ENCODE results near the gene OCSTAMP. TPM values are rescaled to one million over a fixed set of nuclear protein-coding genes. Genes with fewer than 3 reads are reported as not detected.

Gene OCSTAMP
- total RNA-seq, 1 experiment from 2014 or later = not detected

- H3K9me3 ChIP-seq (ENCODE audit: control insufficient read depth, insufficient read depth, low read depth, low read length) = no peaks in the 10 kb centered on the region
- no peak for TF ChIP-seq SIN3A (IDR thresholded peaks at IDR 0.05; ENCODE audit: borderline replicate concordance, insufficient read depth, low read depth, low read length)
- TF ChIP-seq TCF7L2 (IDR thresholded peaks at IDR 0.05; ENCODE audit: low read depth, low read length) = no peak
- TF ChIP-seq POLR2AphosphoS5 (IDR thresholded peaks at IDR 0.05; ENCODE audit: low read depth, low read length) = no peak
- no peak for TF ChIP-seq REST (IDR thresholded peaks at IDR 0.05; ENCODE audit: insufficient read depth in 1 of 2, low read depth in 2 of 2, low read length in 1 of 2)
- no peak for TF ChIP-seq CTCF (IDR thresholded peaks at IDR 0.05)
- in situ Hi-C loops (cut with HindIII; ENCODE audit: low pct_unique_long_range_greater_than_20kb, low sequenced_read_pairs) (no loop called here), intact Hi-C loops (cut with micrococcal nuclease; ENCODE audit: unreplicated experiment) (no loop called here)
- ChIA-PET CTCF (no interaction called here), POLR2A (no interaction called here)
- no peaks in the 10 kb centered on the region for H3K27me3 ChIP-seq (ENCODE audit: control insufficient read depth, insufficient read depth, low read length)
- H3K36me3 ChIP-seq (ENCODE audit: control insufficient read depth, insufficient read depth, low read length) = no peaks in the 10 kb centered on the region
- DNase-seq (ENCODE audit: low read depth, low spot score) (no peak), ATAC-seq (no peak)
- no TSS peak for BruUV-seq (replicated peaks)
- H3K27ac ChIP-seq (ENCODE audit: low read length) = no peak overlapping the region
- H3K4me3 ChIP-seq (ENCODE audit: low read depth in 2 of 2, low read length in 2 of 2) = no peak overlapping the region
- no peaks in the 10 kb centered on the region for H3K4me1 ChIP-seq (ENCODE audit: control insufficient read depth, insufficient read depth, low read length)
Observed at GRCh38 chr20:46530640-46531039, 19.8 kb downstream of the OCSTAMP start.

GRCh38 chr20:46523696-46524328 lies 26.6 kb downstream of the OCSTAMP start:
- DNase-seq (ENCODE audit: low read depth, low spot score) = no peak
- no TSS peak for BruUV-seq (replicated peaks)
- Histone ChIP-seq H3K4me3 (ENCODE audit: low read depth in 2 of 2, low read length in 2 of 2) (no peak overlapping the region), H3K4me1 (ENCODE audit: control insufficient read depth, insufficient read depth, low read length) (no peaks in the 10 kb centered on the region), H3K36me3 (ENCODE audit: control insufficient read depth, insufficient read depth, low read length) (no peaks in the 10 kb centered on the region), H3K9me3 (ENCODE audit: control insufficient read depth, insufficient read depth, low read depth, low read length) (no peaks in the 10 kb centered on the region), H3K27me3 (ENCODE audit: control insufficient read depth, insufficient read depth, low read length) (0 out of 2 replicates have a peak, but pooled peaks cover 3% of the 10 kb centered on the region), H3K27ac (ENCODE audit: low read length) (no peak overlapping the region)
- intact Hi-C loops (cut with micrococcal nuclease; ENCODE audit: unreplicated experiment) (no loop called here), in situ Hi-C loops (cut with HindIII; ENCODE audit: low pct_unique_long_range_greater_than_20kb, low sequenced_read_pairs) (no loop called here)
- ChIA-PET CTCF (no interaction called here), POLR2A (no interaction called here)
- TF ChIP-seq TCF7L2 (IDR thresholded peaks at IDR 0.05; ENCODE audit: low read depth, low read length) = no peak
- no peak for TF ChIP-seq CTCF (IDR thresholded peaks at IDR 0.05)
- no peak for TF ChIP-seq SIN3A (IDR thresholded peaks at IDR 0.05; ENCODE audit: borderline replicate concordance, insufficient read depth, low read depth, low read length)
- TF ChIP-seq REST (IDR thresholded peaks at IDR 0.05; ENCODE audit: insufficient read depth in 1 of 2, low read depth in 2 of 2, low read length in 1 of 2) = peak; percentile 76 to 82
- TF ChIP-seq POLR2AphosphoS5 (IDR thresholded peaks at IDR 0.05; ENCODE audit: low read depth, low read length) = no peak
- no peak for ATAC-seq

Measured in Panc1 (cell line).